NCI-H146 (cell line): ENCODE data around the gene ITGB3.
"Not testable (repeated sequence)": the region's sequence is repeated elsewhere in the genome, so short reads cannot be mapped to it uniquely, and the experiment has no call there.

Experiments used
- DNase-seq: peaks from one replicate; lab custom pipeline; 2025; lab: John Stamatoyannopoulos, UW

ITGB3 gene

GRCh38 chr17:47244697-47245096 lies 8.9 kb upstream of the ITGB3 start:
- DNase-seq, result no peak

GRCh38 chr17:47246120-47246519 lies 7.5 kb upstream of the ITGB3 start:
- no peak for DNase-seq

GRCh38 chr17:47250855-47251254 lies 2.8 kb upstream of the ITGB3 start:
- no peak for DNase-seq

DNA sequence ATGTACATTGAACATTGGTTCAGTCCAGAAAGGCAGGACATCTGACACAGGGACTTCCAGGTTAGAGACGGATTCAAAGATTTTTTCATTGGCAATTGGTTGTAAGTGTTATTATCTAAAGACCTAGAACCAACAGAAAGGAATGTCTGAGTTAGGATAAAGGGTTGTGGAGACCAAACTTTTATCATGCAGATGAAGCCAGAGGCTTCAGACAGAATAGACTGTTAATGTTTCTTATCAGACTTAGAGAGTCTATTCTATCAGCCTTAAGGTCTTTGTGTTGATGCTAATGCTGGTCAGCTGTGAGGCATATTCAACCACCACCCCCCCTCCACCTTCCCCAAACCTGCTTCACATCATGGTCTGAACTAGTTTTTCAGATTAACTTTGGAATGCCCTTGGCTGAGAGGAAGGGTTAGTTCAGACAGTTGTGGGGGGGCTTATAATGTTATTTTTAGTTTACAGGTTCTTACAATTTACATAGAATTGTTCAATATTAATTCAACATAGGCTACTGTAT lies 2.1 kb upstream of the ITGB3 start:
- no peak for DNase-seq

DNA sequence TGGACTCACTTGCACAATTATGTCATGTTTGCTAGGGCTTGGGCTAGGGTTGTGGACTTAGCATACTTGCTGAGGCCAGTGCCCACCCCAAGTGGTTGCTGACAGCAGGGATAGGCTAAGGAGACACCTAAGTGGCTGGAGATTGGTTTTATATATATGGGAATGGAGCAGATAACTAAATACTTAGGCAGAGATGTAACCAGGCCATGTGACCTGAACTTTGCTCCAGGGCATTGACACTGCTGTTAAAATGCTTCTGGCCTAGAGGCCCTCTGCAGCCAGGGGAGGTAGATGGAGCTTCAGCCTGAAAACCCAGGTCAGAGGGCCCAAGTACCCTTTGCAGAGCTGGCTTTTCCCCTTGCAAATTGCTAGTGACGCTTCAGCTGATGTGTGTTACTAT lies 1.4 kb upstream of the ITGB3 start:
- peak; percentile 23 for DNase-seq

GRCh38 chr17:47252766-47253512 lies 688 bp upstream of the ITGB3 start:
- DNase-seq, result no peak

DNA sequence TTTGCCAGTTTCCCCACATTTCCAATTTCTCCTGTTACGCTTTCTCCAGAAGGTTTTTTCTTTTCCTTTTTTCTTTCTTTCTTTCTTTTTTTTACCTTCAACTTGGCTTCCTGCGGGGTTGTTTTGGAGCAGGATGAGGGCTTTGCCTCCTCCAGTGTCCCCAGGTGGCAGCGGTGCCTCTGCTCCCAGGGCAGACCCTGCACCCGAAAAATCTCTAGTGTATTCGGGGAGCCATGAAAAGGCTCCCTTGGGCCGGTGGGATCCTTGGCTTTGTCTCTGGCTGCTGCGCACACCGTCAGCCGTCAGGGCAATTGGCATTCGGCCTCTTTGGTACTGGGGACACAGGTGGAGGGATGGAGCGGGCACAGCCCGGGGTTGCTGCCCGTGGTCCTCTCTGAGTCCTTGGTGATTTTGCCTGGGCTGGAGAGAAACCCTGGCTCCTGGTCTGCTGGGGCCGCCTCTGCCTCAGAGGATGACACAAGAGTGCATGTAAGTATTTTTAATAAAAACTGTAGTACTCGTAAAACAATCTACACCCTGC lies 846 bp downstream of the ITGB3 start:
- no peak for DNase-seq

- no peak for DNase-seq
These were observed 4.2 kb downstream of the ITGB3 start for GRCh38 chr17:47257651-47258339.

DNA sequence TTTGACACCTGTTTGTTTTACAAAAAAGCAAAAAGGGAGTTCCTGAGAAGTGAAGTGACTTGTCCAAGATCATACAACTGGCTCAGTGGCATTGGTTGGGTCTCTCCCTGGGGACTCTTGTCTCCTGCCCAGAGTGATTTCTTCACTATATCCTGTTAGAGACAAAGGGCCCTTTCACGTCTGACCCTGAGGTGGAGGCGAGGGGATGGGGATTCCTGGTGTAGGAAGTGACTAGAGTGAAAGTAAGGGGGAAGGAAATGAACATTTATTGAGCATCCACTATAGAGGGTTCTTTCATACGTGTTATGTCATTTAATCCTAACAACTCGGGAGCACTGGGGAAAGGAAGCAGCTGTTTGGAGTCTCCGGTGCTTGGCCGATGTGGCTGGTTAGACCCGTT lies 9.0 kb downstream of the ITGB3 start:
- DNase-seq, result no peak

DNA sequence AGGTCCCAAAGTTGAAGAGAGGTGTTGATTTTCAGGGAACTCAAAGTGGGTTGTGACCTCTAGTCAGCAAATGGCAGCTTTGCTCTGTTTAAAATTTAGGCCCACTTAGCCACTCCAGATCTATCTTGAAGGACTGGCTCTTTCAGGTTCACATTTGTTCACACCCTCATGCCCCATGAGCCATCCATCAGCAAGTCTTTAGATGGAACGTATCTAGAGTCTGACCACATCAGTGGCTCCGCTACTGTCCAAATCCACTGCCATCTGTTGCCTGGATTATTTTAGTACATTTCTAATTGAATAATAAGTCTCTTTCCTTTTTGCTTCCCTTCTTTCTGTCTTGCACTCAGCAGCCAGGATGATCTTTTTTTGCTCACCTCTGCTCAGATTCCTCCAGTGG lies 10.5 kb downstream of the ITGB3 start:
- DNase-seq, result no peak

DNA sequence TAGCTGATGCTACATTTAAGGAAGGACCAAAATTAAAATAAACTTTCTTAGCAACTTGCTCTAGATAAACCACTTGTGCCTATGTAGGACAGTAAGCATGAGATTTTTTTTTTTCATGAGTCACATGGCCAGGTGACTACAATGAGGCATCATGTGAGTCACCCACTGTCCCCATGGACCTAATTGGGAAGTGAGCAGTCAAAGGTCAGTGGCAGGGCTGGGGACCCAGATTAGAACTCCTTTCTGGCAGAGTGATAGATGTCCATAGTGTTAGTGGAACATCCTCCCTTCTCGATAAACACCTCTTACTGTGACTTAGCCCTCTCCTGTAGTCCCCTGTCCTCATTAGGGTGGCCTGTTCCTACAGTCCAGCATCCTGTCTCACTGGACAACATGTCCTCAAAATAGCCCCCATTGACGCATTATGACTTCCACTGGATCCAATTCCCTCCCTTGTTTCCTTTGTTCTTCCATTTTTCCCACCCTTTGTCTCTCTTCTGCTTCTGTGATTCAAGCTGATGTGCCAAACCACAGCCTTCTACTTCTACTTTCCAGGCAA lies 12.4 kb downstream of the ITGB3 start:
- no peak for DNase-seq

- DNase-seq, result no peak
These were observed 13.2 kb downstream of the ITGB3 start for GRCh38 chr17:47266782-47267181.

- no peak for DNase-seq
These were observed 13.8 kb downstream of the ITGB3 start for GRCh38 chr17:47267354-47267828.

- DNase-seq, result not testable (repeated sequence)
These were observed 15.3 kb downstream of the ITGB3 start for GRCh38 chr17:47268964-47269363.

- DNase-seq, result not testable (repeated sequence)
These were observed 16.1 kb downstream of the ITGB3 start for GRCh38 chr17:47269561-47270280.

DNA sequence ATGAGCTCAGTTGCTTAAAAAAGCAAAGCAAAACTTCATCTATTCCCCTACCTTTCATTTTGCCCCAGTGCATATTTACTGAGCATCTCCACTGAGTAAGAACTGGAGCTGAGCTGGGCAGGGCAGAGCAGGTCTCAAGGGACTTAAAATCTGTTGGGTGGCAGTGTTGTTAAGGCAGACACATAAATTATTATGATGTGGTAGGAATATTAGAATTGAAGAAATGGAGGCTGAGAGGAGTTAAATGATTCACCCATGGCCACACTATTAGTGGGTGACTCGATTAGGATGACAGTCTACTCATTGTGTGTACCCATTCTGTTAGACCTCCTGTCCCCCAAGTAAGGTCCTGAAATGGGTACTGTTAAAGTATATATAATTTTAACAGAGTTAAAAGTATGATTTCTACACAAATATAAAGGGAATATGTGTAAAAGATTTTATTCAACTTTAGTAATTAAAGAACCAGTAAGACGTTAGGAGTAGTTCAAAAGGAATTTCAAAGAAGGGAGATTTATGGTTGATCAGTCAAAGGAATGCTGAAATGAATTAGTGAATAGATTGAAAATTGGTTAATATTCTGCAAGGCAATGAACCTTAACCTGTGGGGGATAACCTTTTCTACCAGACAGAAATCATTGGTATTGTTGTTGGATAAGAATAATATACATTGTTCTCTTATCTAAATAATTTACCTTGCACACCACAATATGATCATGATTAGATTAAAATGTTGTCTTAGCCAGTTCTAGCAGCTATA lies 17.5 kb downstream of the ITGB3 start:
- no peak for DNase-seq

- DNase-seq, result no peak
These were observed 18.9 kb downstream of the ITGB3 start for GRCh38 chr17:47272491-47272890.

DNA sequence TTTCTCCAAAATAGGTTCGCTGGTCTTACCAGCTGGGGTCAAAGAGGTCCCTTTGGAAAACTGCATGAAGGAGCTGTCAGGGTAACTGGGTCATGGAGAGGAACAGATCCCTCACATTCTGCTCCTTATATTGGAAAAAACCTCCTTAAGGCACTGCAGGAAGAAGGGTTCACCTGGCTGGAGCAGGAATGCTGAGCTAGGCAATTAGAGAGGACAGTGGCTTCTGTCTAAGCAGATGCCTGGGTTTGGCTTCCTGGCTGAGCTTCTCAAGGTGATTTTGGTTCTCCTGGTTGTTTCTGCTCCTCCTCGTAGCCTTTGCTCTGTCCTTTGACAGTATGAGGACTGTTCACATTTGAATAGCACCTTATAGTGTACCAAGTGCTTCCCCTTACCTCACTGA lies 19.6 kb downstream of the ITGB3 start:
- no peak for DNase-seq

GRCh38 chr17:47274319-47275069 lies 20.9 kb downstream of the ITGB3 start:
- DNase-seq, result no peak

DNA sequence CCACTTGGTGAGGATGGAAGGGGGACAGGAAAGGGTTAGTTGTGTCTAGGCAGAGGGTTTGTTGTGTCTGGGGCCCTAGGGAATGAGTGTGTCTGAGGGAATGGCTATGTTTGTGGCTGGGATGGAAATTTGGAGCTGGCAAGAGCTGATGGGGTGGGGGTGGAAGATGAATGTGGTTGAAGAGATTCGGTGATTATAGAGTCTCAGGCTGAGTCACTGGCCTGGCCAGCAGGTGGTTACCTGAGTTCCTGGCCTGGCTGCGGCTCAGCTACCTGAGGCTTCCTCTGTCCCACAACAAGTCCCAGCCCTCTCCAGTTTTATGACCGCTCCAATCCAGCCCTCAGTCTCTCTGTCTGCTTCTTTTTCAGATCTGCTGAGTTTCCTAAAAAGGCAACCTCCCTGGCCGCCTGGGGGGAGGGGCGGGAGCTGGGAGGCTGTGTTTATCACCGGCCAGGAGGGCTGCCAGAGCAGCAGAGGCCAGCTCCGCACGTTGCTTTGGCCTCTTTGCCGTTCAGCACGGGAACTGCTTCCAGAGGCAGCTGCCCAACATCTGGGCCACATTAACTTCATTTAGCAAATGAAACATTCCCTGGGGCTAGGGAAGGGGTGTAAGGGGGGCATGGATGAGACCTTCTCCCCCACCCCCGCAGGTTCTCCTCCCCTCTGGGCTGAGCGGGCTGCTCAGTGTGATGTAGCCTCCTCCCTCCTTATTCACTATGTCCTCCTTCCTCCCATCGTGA lies 21.8 kb downstream of the ITGB3 start:
- DNase-seq, result no peak
